Activated CD8-positive, alpha-beta T cell treated with anti-CD3 and anti-CD28 coated beads for 36 hours (primary cell): ENCODE measurements around the gene NRXN3. TPM values are rescaled to one million over a fixed set of nuclear protein-coding genes. Genes with fewer than 3 reads are reported as not detected.

Experiments used
- ATAC-seq: fragments of 200-7000 bp; cut with Tn5 transposase; one replicate; pipeline ENCODE4 v1.10.0; 2021; ENCODE audit warnings: mild to moderate bottlenecking, moderate library complexity
- CTCF ChIA-PET: fragments of 350-600 bp; sonication (Branson Sonifier 250); formaldehyde crosslinking; loops from one replicate; lab custom pipeline; 2021; ENCODE audit warnings: antibody characterized with exemption; lab: Charles Lee
- POLR2A ChIA-PET: fragments of 350-600 bp; sonication (Branson Sonifier 250); formaldehyde crosslinking; loops from one replicate; lab custom pipeline; 2021; ENCODE audit warnings: antibody characterized with exemption; lab: Charles Lee
- DNase-seq: peaks from one replicate; pipeline ENCODE4 v3.0.0-alpha.2; 2020
- H3K27ac Mint-ChIP-seq: one replicate; pipeline ENCODE4 v1.8.0; 2021; ENCODE audit warnings: mild to moderate bottlenecking, mixed read lengths
- H3K27me3 Mint-ChIP-seq: one replicate; pipeline ENCODE4 v1.8.0; 2021; ENCODE audit warnings: mixed read lengths
- H3K36me3 Mint-ChIP-seq: one replicate; pipeline ENCODE4 v1.8.0; 2021; ENCODE audit warnings: low read depth, mixed read lengths
- H3K4me1 Mint-ChIP-seq: one replicate; pipeline ENCODE4 v1.8.0; 2021; ENCODE audit warnings: low read depth, mixed read lengths
- H3K4me3 Mint-ChIP-seq: one replicate; pipeline ENCODE4 v1.8.0; 2021; ENCODE audit warnings: mild to moderate bottlenecking, moderate library complexity, mixed read lengths
- H3K9me3 Mint-ChIP-seq: one replicate; pipeline ENCODE4 v1.8.0; 2021; ENCODE audit warnings: mixed read lengths
- intact Hi-C: fragments of 100-400 bp; cut with micrococcal nuclease; formaldehyde crosslinking; loops from one replicate; pipeline ENCODE4 v1.10.0; 2022
- total RNA-seq, 2 experiments: library from RNA; stranded (reverse); gene quantifications; one replicate each; pipeline ENCODE4 v1.2.3, GENCODE V29; 2021
- TF ChIP-seq, protein P1 (sequence below): fragments of 200-600 bp; IDR thresholded peaks from one replicate; pipeline ENCODE4 v1.8.0; 2022; ENCODE audit warnings: antibody characterized with exemption, mild to moderate bottlenecking

NRXN3 gene
- total RNA-seq, 2 experiments from 2014 or later: not detected

DNA sequence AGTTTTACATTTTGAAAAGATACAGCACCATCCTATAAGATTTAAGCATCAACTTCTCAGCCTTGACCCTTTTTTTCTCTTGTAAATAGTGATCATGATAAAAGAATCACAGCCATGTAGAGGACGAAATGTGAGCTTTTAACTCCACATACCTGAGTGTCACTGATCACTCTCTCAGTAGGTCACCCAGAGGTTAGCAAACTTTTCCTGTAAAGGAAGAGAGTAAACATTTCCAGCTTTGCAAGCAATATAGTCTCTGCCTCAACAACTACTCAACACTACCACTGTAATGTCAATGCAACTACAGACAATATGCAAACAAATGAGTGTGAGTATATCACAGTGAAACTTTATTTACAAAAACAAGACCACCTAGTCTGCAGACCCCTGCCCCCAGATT is 1129.0 kb downstream of the NRXN3 start:
- ATAC-seq: no peak
- TF ChIP-seq, protein P1, sequence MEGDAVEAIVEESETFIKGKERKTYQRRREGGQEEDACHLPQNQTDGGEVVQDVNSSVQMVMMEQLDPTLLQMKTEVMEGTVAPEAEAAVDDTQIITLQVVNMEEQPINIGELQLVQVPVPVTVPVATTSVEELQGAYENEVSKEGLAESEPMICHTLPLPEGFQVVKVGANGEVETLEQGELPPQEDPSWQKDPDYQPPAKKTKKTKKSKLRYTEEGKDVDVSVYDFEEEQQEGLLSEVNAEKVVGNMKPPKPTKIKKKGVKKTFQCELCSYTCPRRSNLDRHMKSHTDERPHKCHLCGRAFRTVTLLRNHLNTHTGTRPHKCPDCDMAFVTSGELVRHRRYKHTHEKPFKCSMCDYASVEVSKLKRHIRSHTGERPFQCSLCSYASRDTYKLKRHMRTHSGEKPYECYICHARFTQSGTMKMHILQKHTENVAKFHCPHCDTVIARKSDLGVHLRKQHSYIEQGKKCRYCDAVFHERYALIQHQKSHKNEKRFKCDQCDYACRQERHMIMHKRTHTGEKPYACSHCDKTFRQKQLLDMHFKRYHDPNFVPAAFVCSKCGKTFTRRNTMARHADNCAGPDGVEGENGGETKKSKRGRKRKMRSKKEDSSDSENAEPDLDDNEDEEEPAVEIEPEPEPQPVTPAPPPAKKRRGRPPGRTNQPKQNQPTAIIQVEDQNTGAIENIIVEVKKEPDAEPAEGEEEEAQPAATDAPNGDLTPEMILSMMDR: no peak
- Mint-ChIP-seq H3K4me1 (no peaks in the 10 kb centered on the region), H3K27me3 (no peaks in the 10 kb centered on the region), H3K27ac (no peak overlapping the region), H3K9me3 (peaks cover 3% of the 10 kb centered on the region), H3K36me3 (no peaks in the 10 kb centered on the region), H3K4me3 (no peak overlapping the region)
- DNase-seq: no peak
- intact Hi-C loops: no loop called here
- POLR2A ChIA-PET: interaction anchor here (0.5 kb wide), 1 partner anchor 208 kb away, joined by 3 read pairs; no protein-coding TSS in a partner anchor
- CTCF ChIA-PET: no interaction called here

DNA sequence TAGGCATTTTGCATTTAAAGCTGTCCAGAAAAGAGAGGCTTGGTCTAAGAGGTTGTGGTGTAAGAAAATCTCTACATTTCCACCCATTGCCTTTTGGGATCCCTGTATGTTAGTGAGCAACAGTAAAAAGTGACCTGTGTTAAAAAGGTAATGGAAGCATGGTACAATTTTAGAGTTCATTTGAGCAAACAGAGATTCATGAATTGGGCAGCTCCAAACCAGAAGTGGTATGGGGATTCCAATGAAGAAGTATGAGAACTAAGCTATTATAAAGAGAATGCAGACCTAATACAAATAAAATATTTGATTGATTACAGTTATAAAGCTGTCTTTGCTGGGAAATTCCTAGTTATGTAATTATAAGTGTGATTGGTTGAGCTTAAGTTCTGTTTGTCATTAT is 1134.1 kb downstream of the NRXN3 start:
- no peak overlapping the region for H3K27ac Mint-ChIP-seq
- ChIA-PET POLR2A (no interaction called here), CTCF (no interaction called here)
- intact Hi-C loops: no loop called here
- no peaks in the 10 kb centered on the region for H3K27me3 Mint-ChIP-seq
- ATAC-seq: no peak
- H3K9me3 Mint-ChIP-seq: peaks cover 1% of the 10 kb centered on the region
- no peaks in the 10 kb centered on the region for H3K4me1 Mint-ChIP-seq
- H3K4me3 Mint-ChIP-seq: no peak overlapping the region
- TF ChIP-seq, protein P1: no peak
- no peaks in the 10 kb centered on the region for H3K36me3 Mint-ChIP-seq
- DNase-seq: no peak

DNA sequence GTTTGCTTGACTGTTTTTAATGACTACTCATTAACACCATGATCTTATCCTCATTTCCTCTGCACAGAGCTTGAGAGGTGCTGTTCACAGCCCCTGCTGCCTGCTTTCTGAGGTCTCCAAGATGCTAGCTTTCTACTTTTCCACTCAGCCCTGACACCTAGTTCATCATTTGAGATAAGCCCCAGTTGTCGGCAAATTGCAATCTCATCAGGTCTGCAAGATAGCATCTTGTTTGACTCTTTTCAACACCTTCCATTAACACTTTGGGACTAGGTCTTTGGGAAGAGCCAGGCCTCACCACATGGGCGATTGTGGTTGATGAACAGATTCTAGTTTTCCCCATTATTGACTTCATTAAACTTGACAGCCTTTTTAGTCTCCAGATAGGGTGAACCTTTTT is 1136.4 kb downstream of the NRXN3 start:
- ChIA-PET CTCF (no interaction called here), POLR2A (no interaction called here)
- intact Hi-C loops: no loop called here
- DNase-seq (no peak), ATAC-seq (no peak)
- H3K27me3 Mint-ChIP-seq: no peaks in the 10 kb centered on the region
- no peaks in the 10 kb centered on the region for H3K36me3 Mint-ChIP-seq
- H3K27ac Mint-ChIP-seq: no peak overlapping the region
- no peaks in the 10 kb centered on the region for H3K4me1 Mint-ChIP-seq
- TF ChIP-seq, protein P1: no peak
- H3K4me3 Mint-ChIP-seq: no peak overlapping the region
- peaks cover 1% of the 10 kb centered on the region for H3K9me3 Mint-ChIP-seq

DNA sequence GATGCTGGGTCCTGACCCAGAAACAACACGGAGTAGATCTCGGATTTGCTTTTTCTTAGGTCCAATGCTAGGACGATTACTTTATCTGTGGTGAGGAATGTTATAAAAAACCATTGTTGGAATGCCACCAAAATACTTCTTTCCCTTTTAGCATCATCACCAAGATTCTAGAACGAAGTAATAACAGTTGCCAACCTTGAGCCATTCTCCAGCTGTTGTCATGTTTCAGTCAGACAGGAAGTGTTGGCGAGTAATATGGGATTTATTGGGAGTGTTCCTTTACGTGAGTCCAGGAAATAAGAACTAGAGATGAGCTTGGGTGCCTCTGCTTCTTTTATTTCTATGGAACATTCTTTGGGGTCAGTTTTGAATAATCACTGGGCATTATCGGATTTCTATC is 1148.2 kb downstream of the NRXN3 start:
- TF ChIP-seq, protein P1: no peak
- intact Hi-C loops: no loop called here
- no peak overlapping the region for H3K4me3 Mint-ChIP-seq
- H3K27ac Mint-ChIP-seq: no peak overlapping the region
- DNase-seq (no peak), ATAC-seq (no peak)
- ChIA-PET POLR2A (no interaction called here), CTCF (no interaction called here)
- no peaks in the 10 kb centered on the region for H3K27me3 Mint-ChIP-seq
- H3K36me3 Mint-ChIP-seq: no peaks in the 10 kb centered on the region
- H3K9me3 Mint-ChIP-seq: no peaks in the 10 kb centered on the region
- H3K4me1 Mint-ChIP-seq: no peaks in the 10 kb centered on the region

DNA sequence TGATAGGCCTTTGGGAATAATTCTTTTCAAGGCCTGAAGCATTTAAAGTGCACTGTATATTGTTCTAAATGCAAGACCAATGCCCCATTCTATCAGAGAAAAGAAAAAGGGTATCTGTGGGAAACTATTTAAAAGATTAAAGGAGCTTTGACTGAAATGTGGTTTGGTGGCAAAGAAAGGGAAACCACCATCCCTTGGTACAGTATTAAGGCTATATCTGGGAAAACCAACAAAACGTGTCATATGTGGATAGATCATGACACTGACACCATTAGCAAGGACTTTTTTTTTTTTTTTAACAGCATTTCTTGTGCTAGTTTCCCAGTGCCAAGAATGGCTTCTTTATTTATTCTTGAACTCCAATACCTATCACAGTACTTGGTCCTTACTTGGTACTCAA is 1150.4 kb downstream of the NRXN3 start:
- intact Hi-C loops: no loop called here
- no peaks in the 10 kb centered on the region for H3K27me3 Mint-ChIP-seq
- H3K36me3 Mint-ChIP-seq: no peaks in the 10 kb centered on the region
- CTCF ChIA-PET: no interaction called here
- POLR2A ChIA-PET: no interaction called here
- ATAC-seq (no peak), DNase-seq (no peak)
- no peaks in the 10 kb centered on the region for H3K9me3 Mint-ChIP-seq
- TF ChIP-seq, protein P1: no peak
- H3K27ac Mint-ChIP-seq: no peak overlapping the region
- no peak overlapping the region for H3K4me3 Mint-ChIP-seq
- H3K4me1 Mint-ChIP-seq: no peaks in the 10 kb centered on the region
